GM19324 (cell line): ENCODE data around the gene TRA2B.

Experiments
- ATAC-seq: cut with Tn5 transposase; IDR thresholded peaks from one replicate; pipeline ENCODE4 v1.9.1; 2021; ENCODE audit warnings: mild to moderate bottlenecking, moderate library complexity; ENCODE audit not compliant: unreplicated experiment, low FRiP score

TRA2B gene

DNA sequence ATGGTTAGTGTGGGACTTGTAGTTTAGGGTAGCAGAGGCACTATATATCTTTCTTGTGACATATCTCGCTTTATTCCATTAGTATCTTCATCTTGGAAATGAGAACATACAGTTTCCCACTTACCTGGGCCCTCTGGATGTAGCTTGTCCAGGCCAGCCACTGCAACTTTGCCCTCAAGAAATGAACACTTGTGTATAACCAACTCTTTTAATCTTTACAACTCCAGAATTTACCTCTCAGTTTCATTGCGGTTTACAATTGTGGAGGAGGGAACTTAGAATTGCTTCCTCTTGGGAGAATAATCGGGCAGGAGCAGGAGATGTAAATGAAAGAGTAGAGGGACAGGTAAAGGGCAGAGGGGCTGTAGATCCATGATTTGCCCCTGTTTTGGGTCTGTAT is 18.4 kb upstream of the TRA2B start:
- no peak for ATAC-seq

DNA sequence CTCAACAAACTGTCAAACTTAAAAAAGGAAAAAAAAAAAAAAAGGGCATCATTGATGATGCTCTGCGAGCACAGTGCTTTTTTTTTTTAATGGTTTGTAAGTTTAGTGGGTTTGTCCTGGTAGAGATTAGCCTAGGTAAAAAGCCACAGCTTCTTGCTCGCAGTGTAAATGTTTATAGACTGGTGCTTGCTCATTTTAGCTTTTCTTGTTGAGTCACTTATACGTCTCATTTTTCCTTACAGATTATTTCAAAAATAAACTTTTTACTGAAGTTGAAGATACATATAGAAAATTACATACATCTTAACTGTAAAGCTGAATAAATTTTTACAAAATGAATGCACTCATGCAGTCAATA is 16.5 kb upstream of the TRA2B start:
- ATAC-seq: no peak

DNA sequence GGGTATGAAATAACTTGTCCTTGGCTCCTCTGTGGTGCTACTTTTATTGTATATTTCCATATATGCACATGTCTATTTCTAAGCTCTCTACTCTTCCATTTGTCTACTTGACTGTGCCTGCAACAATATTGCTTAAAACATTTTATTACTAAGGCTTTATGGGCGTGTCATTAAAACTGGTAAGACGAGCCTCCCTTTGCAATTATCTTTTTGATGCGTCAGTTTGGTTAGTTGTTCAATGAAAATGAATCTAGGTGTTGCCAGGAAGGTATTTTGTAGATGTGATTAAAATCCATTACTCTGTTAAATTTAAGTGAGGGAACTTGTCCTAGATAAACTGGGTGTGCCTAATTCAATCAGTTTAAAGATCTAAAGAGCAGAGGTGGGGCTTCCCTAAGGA is 12.9 kb upstream of the TRA2B start:
- no peak for ATAC-seq

DNA sequence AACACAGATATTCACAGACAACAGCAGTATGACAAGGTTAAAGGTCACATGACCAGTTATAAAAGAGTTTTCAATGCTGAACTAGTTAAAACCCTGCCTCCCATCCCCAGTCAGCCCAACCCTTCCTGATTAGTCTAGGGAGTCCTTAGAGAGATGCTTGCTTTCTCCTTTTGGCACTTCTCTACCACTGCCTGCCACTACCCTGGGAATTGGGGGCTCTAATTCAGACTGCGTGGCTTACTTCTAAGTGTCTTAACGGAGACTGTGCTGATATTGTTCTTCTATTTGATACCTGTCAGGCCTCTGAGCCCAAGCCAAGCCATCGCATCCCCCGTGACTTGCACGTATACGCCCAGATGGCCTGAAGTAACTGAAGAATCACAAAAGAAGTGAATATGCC is 11.7 kb upstream of the TRA2B start:
- ATAC-seq: no peak

DNA sequence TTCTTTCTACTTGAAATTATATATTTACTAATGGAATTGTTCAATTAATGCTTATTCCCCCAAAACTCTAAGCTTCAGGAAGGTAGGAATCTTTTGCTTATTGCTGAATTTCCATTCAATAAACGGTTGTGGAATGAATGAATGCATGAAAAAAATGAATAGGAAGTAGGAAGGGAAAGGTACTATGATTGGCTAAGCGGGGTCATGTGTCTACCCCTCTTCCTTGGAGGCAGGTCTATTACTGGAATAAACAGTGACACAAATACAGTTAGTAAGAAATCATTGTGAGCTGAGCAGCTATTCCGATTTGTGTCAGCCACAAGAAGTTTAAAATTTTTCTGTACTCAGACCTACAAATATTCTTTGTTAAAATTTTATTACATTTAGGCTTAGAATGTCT is 10.5 kb upstream of the TRA2B start:
- ATAC-seq: no peak

DNA sequence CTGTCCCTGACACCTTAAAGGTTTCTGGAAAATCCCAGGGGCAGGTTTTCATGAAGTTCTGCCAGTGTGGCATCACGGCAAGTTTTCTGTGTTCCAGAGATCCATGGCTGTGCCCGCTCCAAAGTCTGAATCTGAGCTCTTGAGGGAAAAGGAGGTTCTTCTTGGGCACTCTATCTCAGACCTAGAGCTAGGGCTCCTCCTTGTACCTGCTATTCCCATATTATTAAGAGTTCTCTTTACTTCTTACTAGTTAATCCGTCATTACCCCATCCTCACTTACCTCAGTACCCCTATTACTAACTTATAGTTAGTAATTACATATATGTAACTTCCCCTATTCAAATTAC is 5.9 kb upstream of the TRA2B start:
- no peak for ATAC-seq

DNA sequence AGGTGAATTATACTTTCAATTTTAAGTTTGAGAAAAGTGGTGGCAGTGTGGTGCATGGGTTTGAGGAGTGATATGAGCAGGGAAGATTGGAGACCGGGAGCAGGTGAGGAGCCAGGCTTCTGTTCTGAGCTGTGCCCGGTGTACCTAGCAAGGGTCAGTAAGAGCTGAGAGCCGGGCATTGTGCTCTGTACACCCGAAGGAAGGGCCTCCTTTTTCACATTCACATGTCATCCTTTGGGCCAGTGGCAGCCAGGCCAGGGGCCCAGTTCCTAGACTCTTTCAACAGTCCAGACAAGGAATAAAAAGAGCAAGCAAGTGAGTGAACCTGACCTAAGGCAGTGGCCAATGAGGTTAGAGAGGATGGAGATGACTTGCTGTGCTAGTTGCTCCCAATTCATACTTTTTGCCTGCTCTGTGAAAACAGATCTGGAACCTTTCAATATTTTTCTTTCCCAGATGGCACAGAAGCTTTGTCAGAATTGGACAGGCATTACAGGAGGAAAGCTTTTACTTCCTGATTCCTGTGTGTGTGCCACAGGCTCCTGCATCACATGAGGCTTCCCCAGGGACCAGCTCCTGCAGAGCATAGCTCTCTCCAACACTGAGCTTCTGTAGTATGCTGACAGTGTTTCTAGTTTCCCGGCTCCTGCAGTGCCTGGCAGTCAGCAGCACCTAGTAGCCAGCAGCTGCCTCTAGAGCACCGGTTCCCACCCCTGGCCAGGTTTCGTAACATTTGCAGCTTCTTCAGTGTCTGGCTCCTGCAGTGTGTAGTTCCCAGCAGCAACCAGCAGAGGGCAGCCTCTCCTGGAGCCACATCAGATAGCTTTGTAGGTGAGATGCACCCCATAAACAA is 5.3 kb upstream of the TRA2B start:
- ATAC-seq: peak; percentile 91

DNA sequence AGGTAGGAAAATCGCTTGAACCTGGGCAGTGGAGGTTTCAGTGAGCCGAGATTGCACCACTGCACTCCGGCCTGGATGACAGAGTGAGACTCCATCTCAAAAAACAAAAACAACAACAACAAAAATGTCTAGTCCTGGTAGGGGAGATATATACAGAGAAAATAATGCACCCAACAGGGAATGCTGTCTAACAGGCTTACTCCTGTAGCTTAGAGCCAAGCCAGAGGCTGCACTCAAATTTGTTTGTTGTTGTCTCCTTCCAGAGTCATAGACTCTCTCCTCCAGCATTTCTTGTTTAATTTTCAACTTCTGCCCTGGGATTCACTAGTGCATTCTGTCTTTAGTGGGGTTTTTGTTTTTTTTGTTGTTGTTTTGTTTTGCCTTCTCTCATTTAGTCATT is 4.6 kb upstream of the TRA2B start:
- ATAC-seq: no peak

DNA sequence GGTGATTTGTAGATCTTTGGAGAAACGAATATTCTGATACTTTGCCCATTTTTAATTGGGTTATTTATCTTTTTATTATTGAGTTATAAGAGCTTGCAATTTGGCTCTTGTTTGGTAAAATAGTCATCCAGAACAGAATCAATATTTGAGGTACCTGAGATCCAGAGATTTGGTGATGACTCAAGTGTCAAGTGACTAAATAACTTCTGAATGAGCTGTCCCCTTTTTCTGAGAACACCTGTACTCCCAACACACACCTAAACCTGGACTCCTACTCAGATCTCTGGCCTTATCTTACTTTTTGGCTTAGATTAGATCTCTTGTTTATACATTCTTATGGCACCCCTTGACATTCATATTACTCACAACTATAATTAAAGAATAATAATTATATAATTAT is 3.1 kb upstream of the TRA2B start:
- no peak for ATAC-seq

DNA sequence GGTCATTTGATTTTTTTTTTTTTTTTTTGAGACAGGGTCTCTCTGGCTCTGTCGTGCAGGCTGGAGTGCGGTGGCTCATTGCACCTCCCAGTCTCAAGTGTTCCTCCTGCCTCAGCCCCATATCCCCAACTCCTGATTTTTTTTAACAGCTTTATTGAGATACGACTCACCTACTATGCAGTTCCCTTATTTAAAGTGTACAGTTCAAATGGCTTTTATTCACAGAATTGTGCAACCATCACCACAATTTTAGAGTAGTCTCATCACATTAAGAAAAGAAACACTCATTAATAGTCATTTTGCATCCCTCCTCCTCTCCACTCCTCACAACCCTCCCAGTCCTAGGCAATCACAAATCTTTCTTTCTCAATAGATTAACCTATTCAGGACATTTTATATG is 1.9 kb upstream of the TRA2B start:
- ATAC-seq: no peak

DNA sequence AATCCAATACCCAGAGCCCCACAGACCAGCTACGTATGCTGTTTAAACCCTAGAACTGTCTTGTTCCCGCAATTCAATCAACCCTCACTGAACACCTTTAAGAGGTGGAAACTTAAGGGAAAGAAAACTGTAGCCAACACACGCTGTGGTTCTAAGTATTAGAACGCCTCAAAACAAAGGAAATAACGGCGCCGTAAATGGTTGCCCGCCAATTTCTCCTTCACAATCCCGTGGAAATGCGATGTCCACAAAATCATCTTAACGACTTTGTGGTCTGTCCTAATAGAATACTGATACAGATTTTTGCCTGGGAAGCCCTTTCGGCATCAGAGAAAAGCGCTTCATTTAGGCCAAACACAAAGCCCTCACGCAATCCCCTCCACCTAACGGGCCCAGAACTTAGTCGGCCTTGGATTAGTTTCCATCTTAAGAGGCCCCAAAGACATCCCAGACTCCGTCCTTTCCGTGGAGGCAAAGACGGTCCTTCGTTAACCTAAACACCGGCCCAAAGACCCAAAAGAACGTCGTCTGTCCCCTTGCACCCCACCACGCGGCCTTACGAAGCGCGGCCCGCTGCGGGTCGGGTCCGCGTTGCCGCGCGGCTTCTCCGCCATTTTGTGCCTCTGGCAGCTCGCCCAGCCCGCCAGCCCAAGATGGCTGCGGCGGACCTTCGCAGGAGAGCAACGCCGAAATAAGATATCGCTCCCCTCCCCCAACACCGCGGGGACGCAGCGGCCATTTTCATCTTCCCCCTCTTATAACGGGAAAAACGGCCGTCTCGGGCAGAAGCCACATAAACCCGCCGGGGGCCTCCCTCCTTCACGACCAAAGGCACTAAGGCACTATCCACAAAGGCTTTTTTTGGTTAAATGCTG is 763 bp downstream of the TRA2B start:
- ATAC-seq: peak; percentile 60

DNA sequence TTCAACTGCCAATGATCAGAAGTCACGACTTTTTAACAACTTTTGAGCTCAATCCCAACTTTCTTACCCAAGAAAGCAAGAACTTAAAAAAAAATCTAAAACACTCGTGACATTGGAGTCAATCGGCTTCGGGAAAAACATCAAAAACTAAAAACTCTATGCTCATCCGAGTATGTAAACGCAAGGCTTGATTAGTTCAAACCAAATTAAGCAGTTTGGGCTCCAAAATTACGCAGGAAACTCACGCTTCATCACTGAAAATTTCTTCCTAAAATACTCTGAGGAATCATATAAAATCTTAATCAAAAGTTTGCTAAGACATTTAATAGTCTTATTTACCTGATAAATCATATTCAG is 1.6 kb downstream of the TRA2B start:
- no peak for ATAC-seq

DNA sequence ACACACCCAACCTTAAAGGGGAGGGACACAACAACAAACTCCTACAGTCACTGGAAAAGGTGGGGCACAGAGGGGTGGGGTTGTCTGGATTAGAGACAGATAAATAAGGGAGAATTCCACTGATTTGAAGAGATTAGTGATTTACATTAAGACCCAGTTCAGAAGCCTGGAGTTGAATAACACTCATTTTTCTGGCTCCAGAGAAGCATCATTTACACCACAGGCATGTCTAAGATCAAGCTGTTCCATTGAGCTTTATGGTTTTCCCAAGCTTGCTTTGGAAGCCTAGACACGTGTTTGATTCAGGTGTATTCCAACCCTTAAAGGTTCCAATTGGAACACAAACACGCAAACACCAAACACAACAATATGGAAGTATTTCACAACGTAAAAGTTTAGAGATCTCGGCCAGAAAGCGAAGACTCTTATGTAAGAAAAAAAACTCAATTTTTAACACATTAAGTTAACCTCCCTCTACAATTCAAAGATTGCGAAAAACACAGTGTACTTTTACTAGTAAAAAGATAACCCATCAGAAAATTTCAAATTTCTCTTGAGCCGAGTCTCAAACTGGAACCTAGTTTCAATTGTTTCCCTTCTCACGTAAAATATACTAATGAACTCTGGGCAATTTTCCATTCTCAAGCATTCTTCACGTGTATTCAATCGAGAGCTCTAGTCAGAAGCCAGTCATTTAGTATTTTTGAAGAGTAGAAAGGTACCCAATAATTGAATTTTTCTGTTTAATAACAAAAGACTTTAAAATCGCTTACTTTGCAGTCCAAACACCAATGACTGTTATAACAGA is 2.1 kb downstream of the TRA2B start:
- no peak for ATAC-seq

DNA sequence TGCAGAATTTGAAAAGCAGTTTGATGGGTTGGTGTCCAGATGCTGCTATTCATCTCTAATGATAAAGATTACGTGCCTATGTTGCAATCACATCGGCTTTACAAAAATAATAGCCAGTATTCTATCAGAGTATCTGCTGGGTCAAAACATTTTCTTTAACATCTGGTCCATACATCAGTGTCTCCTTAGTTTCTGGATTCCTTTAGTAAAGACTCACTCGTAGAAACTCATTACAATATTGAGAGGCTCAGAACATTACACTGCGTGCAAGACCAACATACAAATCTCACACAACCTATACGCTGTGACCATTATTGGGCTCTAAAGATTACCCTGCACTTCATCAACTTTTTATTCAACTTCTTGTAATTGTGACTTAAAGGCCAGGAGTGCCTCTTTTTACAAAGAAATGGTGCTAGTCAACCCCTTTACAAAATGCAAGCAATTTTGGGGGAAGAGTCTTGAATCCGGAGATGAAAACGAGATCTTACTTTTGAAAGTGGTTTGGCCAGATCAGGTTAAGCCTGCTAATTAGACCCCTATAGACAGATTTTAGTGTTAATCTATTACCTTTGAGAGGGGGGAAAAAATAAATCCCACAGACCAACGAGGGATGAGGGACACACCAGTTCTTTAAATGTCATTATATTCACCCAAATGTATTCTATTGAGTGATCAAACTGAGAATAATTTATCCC is 2.9 kb downstream of the TRA2B start:
- no peak for ATAC-seq

DNA sequence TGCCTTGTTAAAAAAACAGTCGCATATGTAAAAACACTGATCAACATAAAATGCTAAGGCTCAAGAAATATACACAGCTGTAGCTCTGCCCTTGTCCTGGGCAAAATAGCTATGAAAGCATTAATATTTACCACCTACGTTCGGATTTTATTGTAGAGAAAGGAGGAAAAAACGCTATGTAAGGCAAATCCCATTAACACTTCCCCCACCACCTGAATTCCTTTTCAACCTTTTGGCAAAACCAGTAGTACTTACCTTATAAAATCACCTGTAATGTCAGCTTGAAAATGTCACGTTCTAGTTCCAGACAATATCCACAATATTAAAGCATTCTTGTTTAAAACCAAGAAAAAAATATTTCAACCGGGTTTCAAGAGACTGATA is 3.6 kb downstream of the TRA2B start:
- no peak for ATAC-seq

DNA sequence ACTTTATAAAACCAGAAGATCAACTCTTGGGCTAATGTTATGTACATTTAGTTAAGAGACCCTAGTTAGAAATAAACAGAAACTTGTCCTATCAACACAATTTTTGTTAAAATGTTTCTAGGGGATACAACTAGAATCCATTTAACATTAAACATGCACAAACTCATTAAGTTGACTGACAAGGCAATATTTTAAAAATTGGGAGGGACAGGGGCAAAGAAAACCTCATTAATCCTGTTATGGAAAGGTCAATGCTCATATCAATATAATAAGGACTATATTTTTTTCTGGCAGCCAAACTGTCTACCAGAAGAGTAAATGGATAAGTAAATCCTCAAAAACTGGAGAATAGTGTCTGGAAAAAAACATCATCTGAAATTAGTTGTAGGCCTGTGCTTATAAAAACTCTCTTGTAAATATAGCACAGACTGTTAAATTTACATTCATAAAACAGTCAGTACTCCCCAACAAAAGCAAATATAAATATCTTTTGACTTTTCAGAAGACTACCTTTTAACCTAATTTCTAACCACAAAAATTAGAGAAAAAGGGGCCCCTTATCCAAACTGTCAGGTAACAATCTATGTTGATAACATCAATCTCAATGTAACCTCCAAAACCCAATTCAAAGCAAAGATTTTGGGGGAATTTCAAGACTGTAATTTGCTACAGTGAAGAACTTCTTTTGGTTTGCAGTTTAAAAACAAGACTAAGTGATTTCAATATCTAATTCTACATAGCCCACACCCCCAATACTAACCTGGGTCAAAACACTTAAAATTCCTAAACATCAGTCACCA is 4.2 kb downstream of the TRA2B start:
- no peak for ATAC-seq

DNA sequence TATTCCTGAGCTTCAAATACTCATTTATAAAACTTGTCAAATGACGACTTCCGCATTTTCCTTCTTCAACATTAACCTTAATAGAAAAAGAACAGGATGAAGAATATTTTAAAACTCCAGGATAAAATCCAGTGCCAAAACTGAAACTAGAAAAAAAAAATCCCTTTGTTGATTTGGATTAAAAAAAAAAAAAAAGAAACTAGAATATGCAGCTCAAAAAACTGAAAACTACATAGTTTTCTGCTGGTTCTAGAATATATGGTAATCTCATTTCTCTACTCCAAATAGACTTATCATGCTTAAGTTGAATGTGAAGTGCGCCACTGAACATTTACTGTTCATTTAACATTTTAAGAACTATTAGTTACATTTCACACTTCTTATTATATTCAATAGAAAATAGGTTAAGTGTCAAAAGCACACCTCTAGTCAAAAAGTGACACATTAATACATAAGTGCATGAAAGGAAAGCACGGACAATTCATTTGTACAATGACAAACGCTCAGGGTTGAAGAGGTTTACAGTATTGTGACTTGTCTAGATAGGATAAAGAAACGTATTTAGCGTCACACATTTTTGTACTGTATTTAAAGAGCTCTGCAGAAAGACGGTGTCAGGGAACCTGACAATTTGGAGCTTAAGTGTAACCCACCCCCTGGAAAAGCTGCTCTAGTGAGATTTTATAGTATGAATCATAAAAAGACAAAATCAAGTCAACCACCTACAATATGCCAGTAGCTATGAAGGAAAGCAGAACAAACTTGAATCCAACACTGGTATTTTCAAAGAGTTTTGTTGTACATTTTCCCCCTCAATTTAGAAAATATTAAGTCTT is 5.8 kb downstream of the TRA2B start:
- ATAC-seq: no peak

DNA sequence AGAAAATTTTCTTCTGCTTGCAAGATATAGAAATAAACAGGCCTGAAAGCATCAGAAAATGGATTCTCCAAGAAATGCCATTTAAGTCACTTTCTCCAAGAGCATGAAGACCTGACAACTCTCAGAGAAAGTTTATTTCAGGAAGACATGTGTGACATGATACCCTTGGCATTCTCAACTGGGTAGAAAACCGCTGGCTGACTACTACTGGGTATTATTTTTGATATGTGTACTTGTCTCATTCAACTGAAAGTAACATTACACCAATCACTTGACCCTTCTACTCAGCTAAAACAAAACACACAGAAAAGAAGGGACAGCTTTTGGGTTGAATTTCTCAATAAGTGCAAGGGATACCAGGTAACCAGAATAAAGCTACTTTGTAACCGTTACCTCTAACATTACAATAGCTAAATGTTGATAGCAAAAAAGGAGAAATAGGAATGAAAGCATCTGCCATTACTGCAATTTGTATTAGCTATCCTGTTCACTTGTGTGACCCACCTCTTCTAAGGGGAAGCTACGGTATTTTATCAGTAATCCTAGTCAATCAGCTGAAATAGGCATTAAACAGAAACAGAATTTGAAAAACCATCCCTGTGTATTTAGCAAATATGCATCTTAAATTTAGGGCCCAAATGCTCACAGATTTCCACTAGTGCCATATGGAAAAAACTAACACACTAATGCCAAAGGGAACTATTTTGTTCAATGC is 7.3 kb downstream of the TRA2B start:
- no peak for ATAC-seq
